IMR-90 (cell line): ENCODE measurements around the gene AVPR2. TPM values are rescaled to one million over a fixed set of nuclear protein-coding genes. Genes with fewer than 3 reads are reported as not detected.

ENCODE experiments used
- ATAC-seq: fragments of 200-7000 bp; cut with Tn5 transposase; 2 replicates; pipeline ENCODE4 v1.9.1; 2020; ENCODE audit warnings: low read depth, mild to moderate bottlenecking, moderate library complexity
- BruUV-seq: library from RNA; stranded (reverse); fragments of 400-500 nt; replicated peaks from 2 replicates; lab custom pipeline; 2021; lab: Mats Ljungman, UMichigan
- CTCF ChIA-PET: fragments of 300-600 bp; formaldehyde crosslinking; extraction: SDS; loops from one replicate; lab custom pipeline; 2021; ENCODE audit warnings: antibody characterized with exemption; lab: Yijun Ruan, JAX
- POLR2A ChIA-PET: fragments of 300-600 bp; sonication (Branson Sonifier 250); formaldehyde crosslinking; loops from one replicate; lab custom pipeline; 2022; ENCODE audit warnings: antibody characterized with exemption; ENCODE audit not compliant: unreplicated experiment; lab: Charles Lee
- DNase-seq: peaks from one replicate; pipeline ENCODE4 v3.0.0; 2013
- H2AFZ ChIP-seq: replicated peaks from 2 replicates; pipeline ENCODE3; 2013; ENCODE audit warnings: low read length, mild to moderate bottlenecking; ENCODE audit not compliant: poor library complexity
- H2AK5ac ChIP-seq: 2 replicates; pipeline ENCODE4 v1.6.1; 2013; ENCODE audit warnings: low read depth, low read length, inconsistent platforms
- H2AK9ac ChIP-seq: replicated peaks from 2 replicates; pipeline ENCODE3; 2013; ENCODE audit warnings: mild to moderate bottlenecking, low read depth, low read length, moderate library complexity; ENCODE audit not compliant: poor library complexity
- H2BK120ac ChIP-seq: 2 replicates; pipeline ENCODE4 v1.6.1; 2013; ENCODE audit warnings: low read depth, low read length, inconsistent platforms
- H2BK15ac ChIP-seq: 3 replicates; pipeline ENCODE4 v1.6.1; 2013; ENCODE audit warnings: low read depth, low read length, inconsistent platforms
- H2BK20ac ChIP-seq: 2 replicates; pipeline ENCODE4 v1.6.1; 2013; ENCODE audit warnings: low read depth, mild to moderate bottlenecking, inconsistent platforms, low read length, moderate library complexity
- H2BK5ac ChIP-seq: 2 replicates; pipeline ENCODE4 v1.6.1; 2013; ENCODE audit warnings: mild to moderate bottlenecking, low read depth, low read length, inconsistent platforms; ENCODE audit not compliant: poor library complexity, severe bottlenecking
- H3K14ac ChIP-seq: replicated peaks from 2 replicates; pipeline ENCODE4 v1.6.1; 2013; ENCODE audit warnings: low read depth, low read length, inconsistent platforms
- H3K18ac ChIP-seq: 2 replicates; pipeline ENCODE4 v1.6.1; 2013; ENCODE audit warnings: low read depth, low read length, control low read depth
- H3K23ac ChIP-seq: 2 replicates; pipeline ENCODE4 v1.6.1; 2013; ENCODE audit warnings: low read depth, low read length, inconsistent platforms
- H3K27ac ChIP-seq: 2 replicates; pipeline ENCODE4 v1.5.1; 2013; ENCODE audit warnings: mild to moderate bottlenecking, control low read depth, low read length; ENCODE audit not compliant: insufficient read depth
- H3K27me3 ChIP-seq: 2 replicates; pipeline ENCODE4 v1.6.1; 2013; ENCODE audit warnings: low read length; ENCODE audit not compliant: control insufficient read depth, insufficient read depth
- H3K36me3 ChIP-seq: 2 replicates; pipeline ENCODE4 v1.6.1; 2013; ENCODE audit warnings: low read length, mixed read lengths; ENCODE audit not compliant: control insufficient read depth, insufficient read depth
- H3K4ac ChIP-seq: 2 replicates; pipeline ENCODE4 v1.6.1; 2013; ENCODE audit warnings: low read depth, low read length, inconsistent platforms
- H3K4me1 ChIP-seq: 2 replicates; pipeline ENCODE4 v1.6.1; 2013; ENCODE audit warnings: low read length, mixed read lengths; ENCODE audit not compliant: control insufficient read depth, insufficient read depth
- H3K4me2 ChIP-seq: 2 replicates; pipeline ENCODE4 v1.6.1; 2013; ENCODE audit warnings: low read depth, mild to moderate bottlenecking, control low read depth, low read length, moderate library complexity
- H3K4me3 ChIP-seq: 2 replicates; pipeline ENCODE4 v1.5.1; 2013; ENCODE audit warnings: low read depth, mild to moderate bottlenecking, control low read depth, low read length, moderate library complexity; ENCODE audit not compliant: insufficient read depth
- H3K56ac ChIP-seq: 2 replicates; pipeline ENCODE4 v1.6.1; 2013; ENCODE audit warnings: low read length, inconsistent platforms; ENCODE audit not compliant: insufficient read depth; ENCODE audit errors: extremely low read depth
- H3K79me1 ChIP-seq, 2 experiments: 2 replicates each; pipeline ENCODE4 v1.6.1; 2013; ENCODE audit warnings: low read length in 2 of 2, inconsistent platforms in 1 of 2, low read depth in 1 of 2
- H3K9ac ChIP-seq: 2 replicates; pipeline ENCODE4 v1.6.1; 2013; ENCODE audit warnings: low read depth, low read length, control low read depth
- H3K9me1 ChIP-seq: 2 replicates; pipeline ENCODE4 v1.6.1; 2013; ENCODE audit warnings: low read length, inconsistent platforms; ENCODE audit not compliant: insufficient read depth
- H3K9me3 ChIP-seq: 2 replicates; pipeline ENCODE4 v1.6.1; 2013; ENCODE audit warnings: low read length; ENCODE audit not compliant: control insufficient read depth, insufficient read depth
- H4K20me1 ChIP-seq: 2 replicates; pipeline ENCODE4 v1.6.1; 2013; ENCODE audit warnings: low read length, inconsistent platforms; ENCODE audit not compliant: insufficient read depth
- H4K5ac ChIP-seq: 2 replicates; pipeline ENCODE4 v1.6.1; 2013; ENCODE audit warnings: mild to moderate bottlenecking, low read depth, low read length, control low read depth
- H4K8ac ChIP-seq, 2 experiments: 2 replicates each; pipeline ENCODE4 v1.6.1; 2013; ENCODE audit warnings: low read depth in 2 of 2, low read length in 2 of 2, control low read depth in 1 of 2, inconsistent platforms in 1 of 2
- H4K91ac ChIP-seq: 2 replicates; pipeline ENCODE4 v1.6.1; 2013; ENCODE audit warnings: low read depth, low read length, inconsistent platforms; ENCODE audit not compliant: insufficient read depth
- BHLHE40 ChIP-seq: fragments of 150-350 bp; IDR thresholded peaks from 2 replicates; pipeline ENCODE4 v1.6.1; 2016; ENCODE audit warnings: mild to moderate bottlenecking, low read depth, low read length
- CEBPB ChIP-seq: IDR thresholded peaks from 2 replicates; pipeline ENCODE4 v1.6.1; 2012; ENCODE audit warnings: low read depth, low read length, improper control_type of control experiment
- CHD1 ChIP-seq: IDR thresholded peaks from 2 replicates; pipeline ENCODE4 v1.6.1; 2012; ENCODE audit warnings: low read depth, low read length, improper control_type of control experiment
- CTCF ChIP-seq: conservative IDR thresholded peaks from 2 replicates; pipeline ENCODE4 v1.5.1; 2012; ENCODE audit warnings: mild to moderate bottlenecking, low read depth, low read length, improper control_type of control experiment
- MAZ ChIP-seq: IDR thresholded peaks from 2 replicates; pipeline ENCODE4 v1.6.1; 2012; ENCODE audit warnings: low read depth, mild to moderate bottlenecking, low read length, improper control_type of control experiment, moderate library complexity, borderline replicate concordance
- RAD21 ChIP-seq: IDR thresholded peaks from 2 replicates; pipeline ENCODE4 v1.6.1; 2012; ENCODE audit warnings: low read length, improper control_type of control experiment
- RFX5 ChIP-seq: IDR thresholded peaks from 2 replicates; pipeline ENCODE4 v1.8.0; 2012; ENCODE audit warnings: low read depth, mild to moderate bottlenecking, low read length, moderate library complexity
- SMC3 ChIP-seq: fragments of 150-350 bp; IDR thresholded peaks from 2 replicates; pipeline ENCODE4 v1.6.1; 2016; ENCODE audit warnings: low read depth, mild to moderate bottlenecking, antibody characterized with exemption, low read length, moderate library complexity
- USF2 ChIP-seq: fragments of 150-350 bp; IDR thresholded peaks from 2 replicates; pipeline ENCODE4 v1.6.1; 2017; ENCODE audit warnings: mild to moderate bottlenecking, antibody characterized with exemption, low read length, low read depth
- WGBS, 2 experiments: methylation state at CpG; one replicate each; pipeline versions ENCODE4 v1.1.5 to v1.1.7; 2013; ENCODE audit warnings: missing lambda C conversion rate in 2 of 2; ENCODE audit not compliant: insufficient read length in 1 of 2; ENCODE audit errors: extremely low coverage in 2 of 2; 5-methylcytosine and 5-hydroxymethylcytosine counted together
- dilution Hi-C: fragments of 300-500 bp; cut with HindIII; formaldehyde crosslinking; loops from one replicate; pipeline ENCODE4 v1.14.3; 2018; ENCODE audit warnings: low sequenced_read_pairs; ENCODE audit not compliant: unreplicated experiment
- in situ Hi-C: fragments of 300-500 bp; cut with MboI; formaldehyde crosslinking; loops from 3 replicates; pipeline ENCODE4 v1.14.3; 2019; ENCODE audit warnings: low sequenced_read_pairs, inconsistent platforms, mixed read lengths
- intact Hi-C: fragments of 100-400 bp; cut with micrococcal nuclease; formaldehyde crosslinking; loops from 2 replicates; pipeline ENCODE4 v1.10.0; 2022
- polyA plus RNA-seq, 3 experiments: library from polyadenylated mRNA; depleted of rRNA; stranded (reverse); fragments of >200 nt; gene quantifications; 2 replicates each; pipeline ENCODE4 v1.2.3, GENCODE V29; 2012; ENCODE audit warnings: low replicate concordance in 1 of 3
- total RNA-seq: library from RNA; depleted of rRNA; stranded (reverse); fragments of >200 nt; gene quantifications from 2 replicates; pipeline ENCODE4 v1.2.3, GENCODE V29; 2012

The AVPR2 gene
- total and polyA plus RNA-seq, 2 of the 4 experiments (the other 2 are of a cell fraction): not detected

- H3K9me1 ChIP-seq: no peaks in the 10 kb centered on the region
- no peak overlapping the region; the same call in 1 of the 2 replicates for H2BK120ac ChIP-seq
- no TSS peak for BruUV-seq
- TF ChIP-seq RAD21 (peak; percentile 82), SMC3 (peak; percentile 61), BHLHE40 (no peak), CHD1 (no peak), CEBPB (no peak), RFX5 (no peak), MAZ (peak; percentile 38; the same call in 1 of the 2 replicates), CTCF (peak; percentile 85), USF2 (no peak)
- peaks cover 4% of the 10 kb centered on the region for H3K4me1 ChIP-seq
- peak overlapping the region; percentile 69 to 87 for H4K8ac ChIP-seq
- ChIA-PET POLR2A (no interaction called here), CTCF (no interaction called here)
- H3K4me2 ChIP-seq: no peak overlapping the region
- no peak overlapping the region; the same call in 1 of the 2 replicates for H3K18ac ChIP-seq
- no peaks in the 10 kb centered on the region for H4K20me1 ChIP-seq
- peak overlapping the region; percentile 61 for H3K27ac ChIP-seq
- in situ Hi-C loops (no loop called here), intact Hi-C loops (loop anchor here (1.0 kb wide), 1 partner anchor 189 kb away; the partner anchor contains the start of gene PLXNB3), dilution Hi-C loops (no loop called here)
- peak overlapping the region; percentile 72 for H3K4ac ChIP-seq
- peaks cover 75% of the 10 kb centered on the region for H3K36me3 ChIP-seq
- DNase-seq: peak; percentile 50
- WGBS, 2 experiments: 24% methylated on average over 12 of the region's 33 CpGs; no CpG with 5 or more reads in 1 of the 2 experiments
- peak overlapping the region; percentile 47; the same call in 1 of the 2 replicates for H4K5ac ChIP-seq
- H3K9ac ChIP-seq: peak overlapping the region; percentile 26; the same call in 1 of the 2 replicates
- no peak overlapping the region for H3K4me3 ChIP-seq
- peak overlapping the region; percentile 78 for H2AFZ ChIP-seq
- H3K27me3 ChIP-seq: no peaks in the 10 kb centered on the region
- H4K91ac ChIP-seq: peak overlapping the region; percentile 31
- H2BK15ac ChIP-seq: no peak overlapping the region
- peaks cover 0 to 6% of the 10 kb centered on the region in 2 experiments; a peak in 2 of 4 replicates for H3K79me1 ChIP-seq
- peak; percentile 92 for ATAC-seq
- no peak overlapping the region for H2BK20ac ChIP-seq
- H3K23ac ChIP-seq: no peak overlapping the region
- no peak overlapping the region for H3K56ac ChIP-seq
- H2AK5ac ChIP-seq: peak overlapping the region; percentile 92
- no peaks in the 10 kb centered on the region for H3K9me3 ChIP-seq
- peak overlapping the region; percentile 30 for H2BK5ac ChIP-seq
- H3K14ac ChIP-seq: peak overlapping the region; percentile 19; the same call in 1 of the 2 replicates
- peak overlapping the region; percentile 93 for H2AK9ac ChIP-seq
These were observed 48.9 kb downstream of the AVPR2 start for GRCh38 chrX:153953342-153953830.
